IMR-90 (cell line): Measurements from ENCODE around the gene C11orf97. TPM values are rescaled to one million over a fixed set of nuclear protein-coding genes. Genes with fewer than 3 reads are reported as not detected.

Experiments
- ATAC-seq: fragments of 200-7000 bp; cut with Tn5 transposase; 2 replicates; pipeline ENCODE4 v1.9.1; 2020; ENCODE audit warnings: low read depth, mild to moderate bottlenecking, moderate library complexity
- BruUV-seq: library from RNA; stranded (reverse); fragments of 400-500 nt; replicated peaks from 2 replicates; lab custom pipeline; 2021; lab: Mats Ljungman, UMichigan
- CTCF ChIA-PET: fragments of 300-600 bp; formaldehyde crosslinking; extraction: SDS; loops from one replicate; lab custom pipeline; 2021; ENCODE audit warnings: antibody characterized with exemption; lab: Yijun Ruan, JAX
- POLR2A ChIA-PET: fragments of 300-600 bp; sonication (Branson Sonifier 250); formaldehyde crosslinking; loops from one replicate; lab custom pipeline; 2022; ENCODE audit warnings: antibody characterized with exemption; ENCODE audit not compliant: unreplicated experiment; lab: Charles Lee
- DNase-seq: peaks from one replicate; pipeline ENCODE4 v3.0.0; 2013
- H2AFZ ChIP-seq: replicated peaks from 2 replicates; pipeline ENCODE3; 2013; ENCODE audit warnings: low read length, mild to moderate bottlenecking; ENCODE audit not compliant: poor library complexity
- H2AK5ac ChIP-seq: 2 replicates; pipeline ENCODE4 v1.6.1; 2013; ENCODE audit warnings: low read depth, low read length, inconsistent platforms
- H2AK9ac ChIP-seq: replicated peaks from 2 replicates; pipeline ENCODE3; 2013; ENCODE audit warnings: mild to moderate bottlenecking, low read depth, low read length, moderate library complexity; ENCODE audit not compliant: poor library complexity
- H2BK120ac ChIP-seq: 2 replicates; pipeline ENCODE4 v1.6.1; 2013; ENCODE audit warnings: low read depth, low read length, inconsistent platforms
- H2BK15ac ChIP-seq: 3 replicates; pipeline ENCODE4 v1.6.1; 2013; ENCODE audit warnings: low read depth, low read length, inconsistent platforms
- H2BK20ac ChIP-seq: 2 replicates; pipeline ENCODE4 v1.6.1; 2013; ENCODE audit warnings: low read depth, mild to moderate bottlenecking, inconsistent platforms, low read length, moderate library complexity
- H2BK5ac ChIP-seq: 2 replicates; pipeline ENCODE4 v1.6.1; 2013; ENCODE audit warnings: mild to moderate bottlenecking, low read depth, low read length, inconsistent platforms; ENCODE audit not compliant: poor library complexity, severe bottlenecking
- H3K14ac ChIP-seq: replicated peaks from 2 replicates; pipeline ENCODE4 v1.6.1; 2013; ENCODE audit warnings: low read depth, low read length, inconsistent platforms
- H3K18ac ChIP-seq: 2 replicates; pipeline ENCODE4 v1.6.1; 2013; ENCODE audit warnings: low read depth, low read length, control low read depth
- H3K23ac ChIP-seq: 2 replicates; pipeline ENCODE4 v1.6.1; 2013; ENCODE audit warnings: low read depth, low read length, inconsistent platforms
- H3K27ac ChIP-seq: 2 replicates; pipeline ENCODE4 v1.5.1; 2013; ENCODE audit warnings: mild to moderate bottlenecking, control low read depth, low read length; ENCODE audit not compliant: insufficient read depth
- H3K27me3 ChIP-seq: 2 replicates; pipeline ENCODE4 v1.6.1; 2013; ENCODE audit warnings: low read length; ENCODE audit not compliant: control insufficient read depth, insufficient read depth
- H3K36me3 ChIP-seq: 2 replicates; pipeline ENCODE4 v1.6.1; 2013; ENCODE audit warnings: low read length, mixed read lengths; ENCODE audit not compliant: control insufficient read depth, insufficient read depth
- H3K4ac ChIP-seq: 2 replicates; pipeline ENCODE4 v1.6.1; 2013; ENCODE audit warnings: low read depth, low read length, inconsistent platforms
- H3K4me1 ChIP-seq: 2 replicates; pipeline ENCODE4 v1.6.1; 2013; ENCODE audit warnings: low read length, mixed read lengths; ENCODE audit not compliant: control insufficient read depth, insufficient read depth
- H3K4me2 ChIP-seq: 2 replicates; pipeline ENCODE4 v1.6.1; 2013; ENCODE audit warnings: low read depth, mild to moderate bottlenecking, control low read depth, low read length, moderate library complexity
- H3K4me3 ChIP-seq: 2 replicates; pipeline ENCODE4 v1.5.1; 2013; ENCODE audit warnings: low read depth, mild to moderate bottlenecking, control low read depth, low read length, moderate library complexity; ENCODE audit not compliant: insufficient read depth
- H3K56ac ChIP-seq: 2 replicates; pipeline ENCODE4 v1.6.1; 2013; ENCODE audit warnings: low read length, inconsistent platforms; ENCODE audit not compliant: insufficient read depth; ENCODE audit errors: extremely low read depth
- H3K79me1 ChIP-seq, 2 experiments: 2 replicates each; pipeline ENCODE4 v1.6.1; 2013; ENCODE audit warnings: low read length in 2 of 2, inconsistent platforms in 1 of 2, low read depth in 1 of 2
- H3K9ac ChIP-seq: 2 replicates; pipeline ENCODE4 v1.6.1; 2013; ENCODE audit warnings: low read depth, low read length, control low read depth
- H3K9me1 ChIP-seq: 2 replicates; pipeline ENCODE4 v1.6.1; 2013; ENCODE audit warnings: low read length, inconsistent platforms; ENCODE audit not compliant: insufficient read depth
- H3K9me3 ChIP-seq: 2 replicates; pipeline ENCODE4 v1.6.1; 2013; ENCODE audit warnings: low read length; ENCODE audit not compliant: control insufficient read depth, insufficient read depth
- H4K20me1 ChIP-seq: 2 replicates; pipeline ENCODE4 v1.6.1; 2013; ENCODE audit warnings: low read length, inconsistent platforms; ENCODE audit not compliant: insufficient read depth
- H4K5ac ChIP-seq: 2 replicates; pipeline ENCODE4 v1.6.1; 2013; ENCODE audit warnings: mild to moderate bottlenecking, low read depth, low read length, control low read depth
- H4K8ac ChIP-seq, 2 experiments: 2 replicates each; pipeline ENCODE4 v1.6.1; 2013; ENCODE audit warnings: low read depth in 2 of 2, low read length in 2 of 2, control low read depth in 1 of 2, inconsistent platforms in 1 of 2
- H4K91ac ChIP-seq: 2 replicates; pipeline ENCODE4 v1.6.1; 2013; ENCODE audit warnings: low read depth, low read length, inconsistent platforms; ENCODE audit not compliant: insufficient read depth
- BHLHE40 ChIP-seq: fragments of 150-350 bp; IDR thresholded peaks from 2 replicates; pipeline ENCODE4 v1.6.1; 2016; ENCODE audit warnings: mild to moderate bottlenecking, low read depth, low read length
- CEBPB ChIP-seq: IDR thresholded peaks from 2 replicates; pipeline ENCODE4 v1.6.1; 2012; ENCODE audit warnings: low read depth, low read length, improper control_type of control experiment
- CHD1 ChIP-seq: IDR thresholded peaks from 2 replicates; pipeline ENCODE4 v1.6.1; 2012; ENCODE audit warnings: low read depth, low read length, improper control_type of control experiment
- ELK1 ChIP-seq: fragments of 150-350 bp; IDR thresholded peaks from 2 replicates; pipeline ENCODE4 v1.6.1; 2016; ENCODE audit warnings: low read depth, mild to moderate bottlenecking, low read length, moderate library complexity, borderline replicate concordance
- FOS ChIP-seq: fragments of 150-350 bp; IDR thresholded peaks from 2 replicates; pipeline ENCODE4 v1.6.1; 2016; ENCODE audit warnings: low read depth, low read length
- MAFK ChIP-seq: IDR thresholded peaks from 2 replicates; pipeline ENCODE4 v1.6.1; 2012; ENCODE audit warnings: low read depth, low read length, improper control_type of control experiment
- MAZ ChIP-seq: IDR thresholded peaks from 2 replicates; pipeline ENCODE4 v1.6.1; 2012; ENCODE audit warnings: low read depth, mild to moderate bottlenecking, low read length, improper control_type of control experiment, moderate library complexity, borderline replicate concordance
- MXI1 ChIP-seq: IDR thresholded peaks from 2 replicates; pipeline ENCODE4 v1.6.1; 2012; ENCODE audit warnings: low read depth, mild to moderate bottlenecking, low read length, moderate library complexity, borderline replicate concordance
- NFE2L2 ChIP-seq: fragments of 150-350 bp; IDR thresholded peaks from 2 replicates; pipeline ENCODE4 v1.6.1; 2016; ENCODE audit warnings: low read depth, mild to moderate bottlenecking, low read length
- POLR2A ChIP-seq: IDR thresholded peaks from 2 replicates; pipeline ENCODE4 v1.6.1; 2012; ENCODE audit warnings: mild to moderate bottlenecking, low read depth, low read length
- RAD21 ChIP-seq: IDR thresholded peaks from 2 replicates; pipeline ENCODE4 v1.6.1; 2012; ENCODE audit warnings: low read length, improper control_type of control experiment
- RCOR1 ChIP-seq: IDR thresholded peaks from 2 replicates; pipeline ENCODE4 v1.6.1; 2012; ENCODE audit warnings: mild to moderate bottlenecking, low read length, improper control_type of control experiment; ENCODE audit not compliant: insufficient replicate concordance
- RFX5 ChIP-seq: IDR thresholded peaks from 2 replicates; pipeline ENCODE4 v1.8.0; 2012; ENCODE audit warnings: low read depth, mild to moderate bottlenecking, low read length, moderate library complexity
- SMC3 ChIP-seq: fragments of 150-350 bp; IDR thresholded peaks from 2 replicates; pipeline ENCODE4 v1.6.1; 2016; ENCODE audit warnings: low read depth, mild to moderate bottlenecking, antibody characterized with exemption, low read length, moderate library complexity
- USF2 ChIP-seq: fragments of 150-350 bp; IDR thresholded peaks from 2 replicates; pipeline ENCODE4 v1.6.1; 2017; ENCODE audit warnings: mild to moderate bottlenecking, antibody characterized with exemption, low read length, low read depth
- WGBS, 2 experiments: methylation state at CpG; one replicate each; pipeline versions ENCODE4 v1.1.5 to v1.1.7; 2013; ENCODE audit warnings: missing lambda C conversion rate in 2 of 2; ENCODE audit not compliant: insufficient read length in 1 of 2; ENCODE audit errors: extremely low coverage in 2 of 2; 5-methylcytosine and 5-hydroxymethylcytosine counted together
- dilution Hi-C: fragments of 300-500 bp; cut with HindIII; formaldehyde crosslinking; loops from one replicate; pipeline ENCODE4 v1.14.3; 2018; ENCODE audit warnings: low sequenced_read_pairs; ENCODE audit not compliant: unreplicated experiment
- in situ Hi-C: fragments of 300-500 bp; cut with MboI; formaldehyde crosslinking; loops from 3 replicates; pipeline ENCODE4 v1.14.3; 2019; ENCODE audit warnings: low sequenced_read_pairs, inconsistent platforms, mixed read lengths
- intact Hi-C: fragments of 100-400 bp; cut with micrococcal nuclease; formaldehyde crosslinking; loops from 2 replicates; pipeline ENCODE4 v1.10.0; 2022
- polyA plus RNA-seq, 3 experiments: library from polyadenylated mRNA; depleted of rRNA; stranded (reverse); fragments of >200 nt; gene quantifications; 2 replicates each; pipeline ENCODE4 v1.2.3, GENCODE V29; 2012; ENCODE audit warnings: low replicate concordance in 1 of 3
- total RNA-seq: library from RNA; depleted of rRNA; stranded (reverse); fragments of >200 nt; gene quantifications from 2 replicates; pipeline ENCODE4 v1.2.3, GENCODE V29; 2012
- TF ChIP-seq, protein P1 (sequence below): conservative IDR thresholded peaks from 2 replicates; pipeline ENCODE4 v1.5.1; 2012; ENCODE audit warnings: mild to moderate bottlenecking, low read depth, low read length, improper control_type of control experiment

Gene C11orf97
- total and polyA plus RNA-seq, 2 of the 4 experiments (the other 2 are of a cell fraction) = not detected

GRCh38 chr11:94559361-94559760 is 47.1 kb downstream of the C11orf97 start:
- no peak overlapping the region for H3K56ac ChIP-seq
- no TSS peak for BruUV-seq
- H4K5ac ChIP-seq = no peak overlapping the region
- H4K91ac ChIP-seq = no peak overlapping the region
- no peak overlapping the region for H3K14ac ChIP-seq
- no peak for ATAC-seq
- H3K27ac ChIP-seq = no peak overlapping the region
- H2AK5ac ChIP-seq = peak overlapping the region; percentile 27; the same call in 1 of the 2 replicates
- peaks cover 7% of the 10 kb centered on the region for H3K9me1 ChIP-seq
- no peak overlapping the region for H3K4me3 ChIP-seq
- no peak overlapping the region for H2AK9ac ChIP-seq
- H3K9me3 ChIP-seq = no peaks in the 10 kb centered on the region
- no peak overlapping the region for H3K9ac ChIP-seq
- peaks cover 0 to 8% of the 10 kb centered on the region in 2 experiments; a peak in 1 of 4 replicates for H3K79me1 ChIP-seq
- dilution Hi-C loops (no loop called here), in situ Hi-C loops (no loop called here), intact Hi-C loops (no loop called here)
- no peaks in the 10 kb centered on the region for H4K20me1 ChIP-seq
- no peak overlapping the region for H3K18ac ChIP-seq
- H3K23ac ChIP-seq = no peak overlapping the region
- no peak overlapping the region for H4K8ac ChIP-seq
- peak overlapping the region; percentile 18; the same call in 1 of the 2 replicates for H2BK20ac ChIP-seq
- H2AFZ ChIP-seq = no peak overlapping the region
- H3K27me3 ChIP-seq = no peaks in the 10 kb centered on the region
- no peak overlapping the region for H3K4ac ChIP-seq
- no peak for TF ChIP-seq MAZ
- no peak for TF ChIP-seq USF2
- no peak for TF ChIP-seq ELK1
- TF ChIP-seq RAD21 = no peak
- no peak for TF ChIP-seq BHLHE40
- no peak for TF ChIP-seq RCOR1
- TF ChIP-seq, protein P1, sequence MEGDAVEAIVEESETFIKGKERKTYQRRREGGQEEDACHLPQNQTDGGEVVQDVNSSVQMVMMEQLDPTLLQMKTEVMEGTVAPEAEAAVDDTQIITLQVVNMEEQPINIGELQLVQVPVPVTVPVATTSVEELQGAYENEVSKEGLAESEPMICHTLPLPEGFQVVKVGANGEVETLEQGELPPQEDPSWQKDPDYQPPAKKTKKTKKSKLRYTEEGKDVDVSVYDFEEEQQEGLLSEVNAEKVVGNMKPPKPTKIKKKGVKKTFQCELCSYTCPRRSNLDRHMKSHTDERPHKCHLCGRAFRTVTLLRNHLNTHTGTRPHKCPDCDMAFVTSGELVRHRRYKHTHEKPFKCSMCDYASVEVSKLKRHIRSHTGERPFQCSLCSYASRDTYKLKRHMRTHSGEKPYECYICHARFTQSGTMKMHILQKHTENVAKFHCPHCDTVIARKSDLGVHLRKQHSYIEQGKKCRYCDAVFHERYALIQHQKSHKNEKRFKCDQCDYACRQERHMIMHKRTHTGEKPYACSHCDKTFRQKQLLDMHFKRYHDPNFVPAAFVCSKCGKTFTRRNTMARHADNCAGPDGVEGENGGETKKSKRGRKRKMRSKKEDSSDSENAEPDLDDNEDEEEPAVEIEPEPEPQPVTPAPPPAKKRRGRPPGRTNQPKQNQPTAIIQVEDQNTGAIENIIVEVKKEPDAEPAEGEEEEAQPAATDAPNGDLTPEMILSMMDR = no peak
- TF ChIP-seq RFX5 = no peak
- TF ChIP-seq MXI1 = no peak
- TF ChIP-seq NFE2L2 = no peak
- TF ChIP-seq POLR2A = no peak
- no peak for TF ChIP-seq MAFK
- TF ChIP-seq CHD1 = no peak
- no peak for TF ChIP-seq FOS
- TF ChIP-seq SMC3 = no peak
- TF ChIP-seq CEBPB = no peak
- DNase-seq = peak; percentile 19
- H3K4me2 ChIP-seq = no peak overlapping the region
- peaks cover 9% of the 10 kb centered on the region for H3K4me1 ChIP-seq
- no peak overlapping the region for H2BK120ac ChIP-seq
- 0 out of 3 replicates have a peak overlapping the region, but pooled peaks have one; percentile 38 for H2BK15ac ChIP-seq
- no peak overlapping the region for H2BK5ac ChIP-seq
- H3K36me3 ChIP-seq = no peaks in the 10 kb centered on the region
- ChIA-PET CTCF (interaction anchor here (0.6 kb wide), 1 partner anchor 47 kb away, joined by 3 read pairs; the partner anchor contains the start of gene C11orf97), POLR2A (interaction anchor here (0.7 kb wide), 1 partner anchor 15 kb away, joined by 3 read pairs; the partner anchor contains the start of gene FUT4)
- no CpG with 5 or more reads among the region's 2 CpGs for WGBS, 2 experiments
